ENCODE results near the gene TRMT44.

GRCh38 chr4:8411351-8412180, 29.0 kb upstream of the TRMT44 start:
- TF ChIP-seq ARNT (IDR thresholded peaks at IDR 0.05) (no peak), TARDBP (IDR thresholded peaks at IDR 0.05) (no peak), ZNF384 (IDR thresholded peaks at IDR 0.05) (no peak), FOXM1 (IDR thresholded peaks at IDR 0.05; ENCODE audit: borderline replicate concordance) (no peak), SP1 (IDR thresholded peaks at IDR 0.05) (no peak), LEF1 (IDR thresholded peaks at IDR 0.05; ENCODE audit: borderline replicate concordance) (no peak)
